ENCODE measurements around the gene SOX6. TPM values are rescaled to one million over a fixed set of nuclear protein-coding genes. Genes with fewer than 3 reads are reported as not detected.
A peak's percentile ranks its signal among the peaks of the same experiment; 100 is the strongest.

SOX6 gene
- total and polyA plus RNA-seq, 2 experiments from 2014 or later, result 0.03 to 0.66 TPM

DNA sequence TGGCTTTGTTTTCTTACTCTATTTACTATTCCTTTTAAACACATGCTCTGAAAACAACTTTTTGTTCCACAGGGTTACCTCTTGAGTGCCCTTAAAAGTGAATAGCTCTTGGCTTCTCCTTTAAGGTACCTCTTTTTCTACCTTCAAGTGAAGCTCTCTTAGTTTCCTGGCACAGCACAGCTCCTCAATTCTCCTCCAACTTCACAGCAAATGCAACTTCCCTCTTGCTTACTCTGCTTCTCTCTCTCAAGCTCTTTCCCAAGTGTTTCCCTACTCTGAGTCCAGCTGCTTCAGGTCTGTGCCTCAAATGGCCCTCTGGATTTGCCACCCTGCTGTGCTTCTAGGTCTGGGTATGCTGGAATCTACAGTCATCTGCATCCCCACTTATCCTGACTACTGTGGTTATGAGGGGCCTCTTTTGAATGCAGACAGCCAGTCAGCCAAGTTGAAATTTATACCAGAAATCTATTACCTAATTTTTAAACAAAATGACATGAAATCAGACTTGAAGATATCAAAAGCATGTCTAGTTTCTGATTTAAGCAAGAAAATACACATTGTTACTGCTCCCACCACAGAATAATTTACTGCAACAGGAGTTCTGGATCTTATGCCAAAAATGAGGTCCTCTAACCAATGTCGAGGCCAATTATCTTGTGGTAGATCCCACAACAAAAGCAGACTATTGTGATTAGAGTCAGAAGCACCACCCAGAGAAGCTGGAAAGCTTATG lies 371.1 kb downstream of the SOX6 start:
- H3K4me2 ChIP-seq, result no peak overlapping the region
- ATAC-seq, result peak; percentile 29; the same call in 2 of the 3 replicates
- H3K36me3 Mint-ChIP-seq (ENCODE audit: low read depth), result no peaks in the 10 kb centered on the region

More for the DNA sequence above, 371.1 kb downstream of the SOX6 start:
- Mint-ChIP-seq H3K9me3 (no peaks in the 10 kb centered on the region), H3K4me3 (no peak overlapping the region), H3K4me1 (peaks cover 8% of the 10 kb centered on the region), H3K27me3 (ENCODE audit: insufficient read depth, low read depth, poor library complexity) (peaks cover 19% of the 10 kb centered on the region), H3K27ac (no peak overlapping the region)
- H4K20me1 ChIP-seq (replicated peaks; ENCODE audit: insufficient read depth), result no peaks in the 10 kb centered on the region
- H3K4me3 ChIP-seq, result no peak overlapping the region
- H2AFZ ChIP-seq, result no peak overlapping the region
- TF ChIP-seq EZH2phosphoT487 (IDR thresholded peaks at IDR 0.05; ENCODE audit: unreplicated experiment), result no peak
- TF ChIP-seq EZH2 (IDR thresholded peaks at IDR 0.05; ENCODE audit: low read depth, unreplicated experiment), result no peak
- TF ChIP-seq, protein P1, sequence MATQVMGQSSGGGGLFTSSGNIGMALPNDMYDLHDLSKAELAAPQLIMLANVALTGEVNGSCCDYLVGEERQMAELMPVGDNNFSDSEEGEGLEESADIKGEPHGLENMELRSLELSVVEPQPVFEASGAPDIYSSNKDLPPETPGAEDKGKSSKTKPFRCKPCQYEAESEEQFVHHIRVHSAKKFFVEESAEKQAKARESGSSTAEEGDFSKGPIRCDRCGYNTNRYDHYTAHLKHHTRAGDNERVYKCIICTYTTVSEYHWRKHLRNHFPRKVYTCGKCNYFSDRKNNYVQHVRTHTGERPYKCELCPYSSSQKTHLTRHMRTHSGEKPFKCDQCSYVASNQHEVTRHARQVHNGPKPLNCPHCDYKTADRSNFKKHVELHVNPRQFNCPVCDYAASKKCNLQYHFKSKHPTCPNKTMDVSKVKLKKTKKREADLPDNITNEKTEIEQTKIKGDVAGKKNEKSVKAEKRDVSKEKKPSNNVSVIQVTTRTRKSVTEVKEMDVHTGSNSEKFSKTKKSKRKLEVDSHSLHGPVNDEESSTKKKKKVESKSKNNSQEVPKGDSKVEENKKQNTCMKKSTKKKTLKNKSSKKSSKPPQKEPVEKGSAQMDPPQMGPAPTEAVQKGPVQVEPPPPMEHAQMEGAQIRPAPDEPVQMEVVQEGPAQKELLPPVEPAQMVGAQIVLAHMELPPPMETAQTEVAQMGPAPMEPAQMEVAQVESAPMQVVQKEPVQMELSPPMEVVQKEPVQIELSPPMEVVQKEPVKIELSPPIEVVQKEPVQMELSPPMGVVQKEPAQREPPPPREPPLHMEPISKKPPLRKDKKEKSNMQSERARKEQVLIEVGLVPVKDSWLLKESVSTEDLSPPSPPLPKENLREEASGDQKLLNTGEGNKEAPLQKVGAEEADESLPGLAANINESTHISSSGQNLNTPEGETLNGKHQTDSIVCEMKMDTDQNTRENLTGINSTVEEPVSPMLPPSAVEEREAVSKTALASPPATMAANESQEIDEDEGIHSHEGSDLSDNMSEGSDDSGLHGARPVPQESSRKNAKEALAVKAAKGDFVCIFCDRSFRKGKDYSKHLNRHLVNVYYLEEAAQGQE (IDR thresholded peaks at IDR 0.05; ENCODE audit: unreplicated experiment), result no peak
- TF ChIP-seq ZNF331 (CRISPR knock-in tag; IDR thresholded peaks at IDR 0.05; ENCODE audit: low read depth), result no peak
- TF ChIP-seq CREB1 (CRISPR knock-in tag; IDR thresholded peaks at IDR 0.05; ENCODE audit: low read depth), result no peak
- TF ChIP-seq ZNF114 (CRISPR knock-in tag; IDR thresholded peaks at IDR 0.05), result no peak
- TF ChIP-seq, protein P2, sequence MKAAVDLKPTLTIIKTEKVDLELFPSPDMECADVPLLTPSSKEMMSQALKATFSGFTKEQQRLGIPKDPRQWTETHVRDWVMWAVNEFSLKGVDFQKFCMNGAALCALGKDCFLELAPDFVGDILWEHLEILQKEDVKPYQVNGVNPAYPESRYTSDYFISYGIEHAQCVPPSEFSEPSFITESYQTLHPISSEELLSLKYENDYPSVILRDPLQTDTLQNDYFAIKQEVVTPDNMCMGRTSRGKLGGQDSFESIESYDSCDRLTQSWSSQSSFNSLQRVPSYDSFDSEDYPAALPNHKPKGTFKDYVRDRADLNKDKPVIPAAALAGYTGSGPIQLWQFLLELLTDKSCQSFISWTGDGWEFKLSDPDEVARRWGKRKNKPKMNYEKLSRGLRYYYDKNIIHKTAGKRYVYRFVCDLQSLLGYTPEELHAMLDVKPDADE (IDR thresholded peaks at IDR 0.05), result no peak
- no peak for TF ChIP-seq POLR2AphosphoS5 (IDR thresholded peaks at IDR 0.05; ENCODE audit: low read depth)
- TF ChIP-seq NANOG (IDR thresholded peaks at IDR 0.05; ENCODE audit: borderline replicate concordance), result no peak
- TF ChIP-seq, protein P3, sequence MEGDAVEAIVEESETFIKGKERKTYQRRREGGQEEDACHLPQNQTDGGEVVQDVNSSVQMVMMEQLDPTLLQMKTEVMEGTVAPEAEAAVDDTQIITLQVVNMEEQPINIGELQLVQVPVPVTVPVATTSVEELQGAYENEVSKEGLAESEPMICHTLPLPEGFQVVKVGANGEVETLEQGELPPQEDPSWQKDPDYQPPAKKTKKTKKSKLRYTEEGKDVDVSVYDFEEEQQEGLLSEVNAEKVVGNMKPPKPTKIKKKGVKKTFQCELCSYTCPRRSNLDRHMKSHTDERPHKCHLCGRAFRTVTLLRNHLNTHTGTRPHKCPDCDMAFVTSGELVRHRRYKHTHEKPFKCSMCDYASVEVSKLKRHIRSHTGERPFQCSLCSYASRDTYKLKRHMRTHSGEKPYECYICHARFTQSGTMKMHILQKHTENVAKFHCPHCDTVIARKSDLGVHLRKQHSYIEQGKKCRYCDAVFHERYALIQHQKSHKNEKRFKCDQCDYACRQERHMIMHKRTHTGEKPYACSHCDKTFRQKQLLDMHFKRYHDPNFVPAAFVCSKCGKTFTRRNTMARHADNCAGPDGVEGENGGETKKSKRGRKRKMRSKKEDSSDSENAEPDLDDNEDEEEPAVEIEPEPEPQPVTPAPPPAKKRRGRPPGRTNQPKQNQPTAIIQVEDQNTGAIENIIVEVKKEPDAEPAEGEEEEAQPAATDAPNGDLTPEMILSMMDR (conservative IDR thresholded peaks at IDR 0.05; ENCODE audit: low read depth in 2 of 2), result no peak
- no peak for TF ChIP-seq STAT1 (IDR thresholded peaks at IDR 0.05; ENCODE audit: unreplicated experiment)
- TF ChIP-seq, protein P4, sequence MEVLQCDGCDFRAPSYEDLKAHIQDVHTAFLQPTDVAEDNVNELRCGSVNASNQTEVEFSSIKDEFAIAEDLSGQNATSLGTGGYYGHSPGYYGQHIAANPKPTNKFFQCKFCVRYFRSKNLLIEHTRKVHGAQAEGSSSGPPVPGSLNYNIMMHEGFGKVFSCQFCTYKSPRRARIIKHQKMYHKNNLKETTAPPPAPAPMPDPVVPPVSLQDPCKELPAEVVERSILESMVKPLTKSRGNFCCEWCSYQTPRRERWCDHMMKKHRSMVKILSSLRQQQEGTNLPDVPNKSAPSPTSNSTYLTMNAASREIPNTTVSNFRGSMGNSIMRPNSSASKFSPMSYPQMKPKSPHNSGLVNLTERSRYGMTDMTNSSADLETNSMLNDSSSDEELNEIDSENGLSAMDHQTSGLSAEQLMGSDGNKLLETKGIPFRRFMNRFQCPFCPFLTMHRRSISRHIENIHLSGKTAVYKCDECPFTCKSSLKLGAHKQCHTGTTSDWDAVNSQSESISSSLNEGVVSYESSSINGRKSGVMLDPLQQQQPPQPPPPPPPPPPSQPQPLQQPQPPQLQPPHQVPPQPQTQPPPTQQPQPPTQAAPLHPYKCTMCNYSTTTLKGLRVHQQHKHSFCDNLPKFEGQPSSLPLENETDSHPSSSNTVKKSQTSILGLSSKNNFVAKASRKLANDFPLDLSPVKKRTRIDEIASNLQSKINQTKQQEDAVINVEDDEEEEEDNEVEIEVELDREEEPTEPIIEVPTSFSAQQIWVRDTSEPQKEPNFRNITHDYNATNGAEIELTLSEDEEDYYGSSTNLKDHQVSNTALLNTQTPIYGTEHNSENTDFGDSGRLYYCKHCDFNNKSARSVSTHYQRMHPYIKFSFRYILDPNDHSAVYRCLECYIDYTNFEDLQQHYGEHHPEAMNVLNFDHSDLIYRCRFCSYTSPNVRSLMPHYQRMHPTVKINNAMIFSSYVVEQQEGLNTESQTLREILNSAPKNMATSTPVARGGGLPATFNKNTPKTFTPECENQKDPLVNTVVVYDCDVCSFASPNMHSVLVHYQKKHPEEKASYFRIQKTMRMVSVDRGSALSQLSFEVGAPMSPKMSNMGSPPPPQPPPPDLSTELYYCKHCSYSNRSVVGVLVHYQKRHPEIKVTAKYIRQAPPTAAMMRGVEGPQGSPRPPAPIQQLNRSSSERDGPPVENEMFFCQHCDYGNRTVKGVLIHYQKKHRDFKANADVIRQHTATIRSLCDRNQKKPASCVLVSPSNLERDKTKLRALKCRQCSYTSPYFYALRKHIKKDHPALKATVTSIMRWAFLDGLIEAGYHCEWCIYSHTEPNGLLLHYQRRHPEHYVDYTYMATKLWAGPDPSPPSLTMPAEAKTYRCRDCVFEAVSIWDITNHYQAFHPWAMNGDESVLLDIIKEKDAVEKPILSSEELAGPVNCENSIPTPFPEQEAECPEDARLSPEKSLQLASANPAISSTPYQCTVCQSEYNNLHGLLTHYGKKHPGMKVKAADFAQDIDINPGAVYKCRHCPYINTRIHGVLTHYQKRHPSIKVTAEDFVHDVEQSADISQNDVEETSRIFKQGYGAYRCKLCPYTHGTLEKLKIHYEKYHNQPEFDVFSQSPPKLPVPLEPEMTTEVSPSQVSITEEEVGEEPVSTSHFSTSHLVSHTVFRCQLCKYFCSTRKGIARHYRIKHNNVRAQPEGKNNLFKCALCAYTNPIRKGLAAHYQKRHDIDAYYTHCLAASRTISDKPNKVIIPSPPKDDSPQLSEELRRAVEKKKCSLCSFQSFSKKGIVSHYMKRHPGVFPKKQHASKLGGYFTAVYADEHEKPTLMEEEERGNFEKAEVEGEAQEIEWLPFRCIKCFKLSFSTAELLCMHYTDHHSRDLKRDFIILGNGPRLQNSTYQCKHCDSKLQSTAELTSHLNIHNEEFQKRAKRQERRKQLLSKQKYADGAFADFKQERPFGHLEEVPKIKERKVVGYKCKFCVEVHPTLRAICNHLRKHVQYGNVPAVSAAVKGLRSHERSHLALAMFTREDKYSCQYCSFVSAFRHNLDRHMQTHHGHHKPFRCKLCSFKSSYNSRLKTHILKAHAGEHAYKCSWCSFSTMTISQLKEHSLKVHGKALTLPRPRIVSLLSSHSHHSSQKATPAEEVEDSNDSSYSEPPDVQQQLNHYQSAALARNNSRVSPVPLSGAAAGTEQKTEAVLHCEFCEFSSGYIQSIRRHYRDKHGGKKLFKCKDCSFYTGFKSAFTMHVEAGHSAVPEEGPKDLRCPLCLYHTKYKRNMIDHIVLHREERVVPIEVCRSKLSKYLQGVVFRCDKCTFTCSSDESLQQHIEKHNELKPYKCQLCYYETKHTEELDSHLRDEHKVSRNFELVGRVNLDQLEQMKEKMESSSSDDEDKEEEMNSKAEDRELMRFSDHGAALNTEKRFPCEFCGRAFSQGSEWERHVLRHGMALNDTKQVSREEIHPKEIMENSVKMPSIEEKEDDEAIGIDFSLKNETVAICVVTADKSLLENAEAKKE (CRISPR knock-in tag; IDR thresholded peaks at IDR 0.05), result no peak
- TF ChIP-seq JUNB (IDR thresholded peaks at IDR 0.05; ENCODE audit: unreplicated experiment), result no peak
- DNase-seq (ENCODE audit: low spot score), result peak; percentile 32
- H3K9me2 ChIP-seq (ENCODE audit: insufficient read depth), result no peaks in the 10 kb centered on the region
- no peaks in the 10 kb centered on the region for H3K79me2 ChIP-seq (replicated peaks; ENCODE audit: insufficient read depth)
- H3K4me1 ChIP-seq (ENCODE audit: insufficient read depth), result no peaks in the 10 kb centered on the region
- H3K27me3 ChIP-seq (ENCODE audit: insufficient read depth), result peaks cover 48% of the 10 kb centered on the region
- H3K27ac ChIP-seq (ENCODE audit: low read depth), result no peak overlapping the region
- H3K36me3 ChIP-seq (ENCODE audit: insufficient read depth), result no peaks in the 10 kb centered on the region
- H3F3A ChIP-seq (replicated peaks; ENCODE audit: low read depth), result no peaks in the 10 kb centered on the region

All from GM23338 (cell line).